AG09309 (cell line): ENCODE data around the gene MACF1.

Experiments
- DNase-seq: peaks from one replicate; pipeline ENCODE4 v3.0.0-alpha.2; 2010; ENCODE audit warnings: low read depth
- H3K4me3 ChIP-seq: 2 replicates; pipeline ENCODE4 v1.5.1; 2011; ENCODE audit warnings: mild to moderate bottlenecking, low read depth, low read length, moderate library complexity; ENCODE audit not compliant: control insufficient read depth
- CTCF ChIP-seq: IDR thresholded peaks from 2 replicates; pipeline ENCODE4 v1.5.1; 2011; ENCODE audit warnings: mild to moderate bottlenecking, low read depth, low read length, inconsistent platforms; ENCODE audit not compliant: insufficient read depth, control insufficient read depth; ENCODE audit errors: missing control alignments

MACF1 gene

DNA sequence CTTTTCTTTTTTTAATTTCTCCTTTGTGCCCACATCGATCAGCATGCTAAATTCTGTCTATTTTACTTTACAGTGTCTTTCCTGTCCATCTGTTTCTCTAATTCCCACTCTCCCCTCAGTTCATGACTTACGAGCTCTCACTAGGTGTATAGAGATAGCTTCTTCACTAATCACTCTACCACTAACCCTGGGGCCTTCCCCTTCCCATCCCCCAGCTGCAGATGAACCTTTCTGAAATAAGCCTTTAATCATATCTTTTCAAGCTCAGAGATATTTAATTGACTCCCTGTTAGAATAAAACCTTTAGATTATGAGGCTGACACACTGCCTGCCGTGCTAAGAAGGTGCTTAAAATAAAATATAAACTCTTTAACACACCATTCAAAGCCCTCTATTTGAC, 220.7 kb downstream of the MACF1 start:
- TF ChIP-seq CTCF, result no peak
- no peak for DNase-seq
- no peak overlapping the region for H3K4me3 ChIP-seq

GRCh38 chr1:39425634-39426033, 221.1 kb downstream of the MACF1 start:
- TF ChIP-seq CTCF, result no peak
- no peak for DNase-seq
- no peak overlapping the region for H3K4me3 ChIP-seq

GRCh38 chr1:39426346-39426745, 221.9 kb downstream of the MACF1 start:
- DNase-seq, result no peak
- no peak for TF ChIP-seq CTCF
- H3K4me3 ChIP-seq, result no peak overlapping the region

GRCh38 chr1:39427374-39427773, 222.9 kb downstream of the MACF1 start:
- no peak for TF ChIP-seq CTCF
- no peak for DNase-seq
- H3K4me3 ChIP-seq, result no peak overlapping the region

- no peak overlapping the region for H3K4me3 ChIP-seq
- no peak for DNase-seq
- no peak for TF ChIP-seq CTCF
Observed at GRCh38 chr1:39427912-39428311, 223.4 kb downstream of the MACF1 start.

GRCh38 chr1:39431927-39432326, 227.4 kb downstream of the MACF1 start:
- DNase-seq, result no peak
- no peak for TF ChIP-seq CTCF
- no peak overlapping the region for H3K4me3 ChIP-seq

DNA sequence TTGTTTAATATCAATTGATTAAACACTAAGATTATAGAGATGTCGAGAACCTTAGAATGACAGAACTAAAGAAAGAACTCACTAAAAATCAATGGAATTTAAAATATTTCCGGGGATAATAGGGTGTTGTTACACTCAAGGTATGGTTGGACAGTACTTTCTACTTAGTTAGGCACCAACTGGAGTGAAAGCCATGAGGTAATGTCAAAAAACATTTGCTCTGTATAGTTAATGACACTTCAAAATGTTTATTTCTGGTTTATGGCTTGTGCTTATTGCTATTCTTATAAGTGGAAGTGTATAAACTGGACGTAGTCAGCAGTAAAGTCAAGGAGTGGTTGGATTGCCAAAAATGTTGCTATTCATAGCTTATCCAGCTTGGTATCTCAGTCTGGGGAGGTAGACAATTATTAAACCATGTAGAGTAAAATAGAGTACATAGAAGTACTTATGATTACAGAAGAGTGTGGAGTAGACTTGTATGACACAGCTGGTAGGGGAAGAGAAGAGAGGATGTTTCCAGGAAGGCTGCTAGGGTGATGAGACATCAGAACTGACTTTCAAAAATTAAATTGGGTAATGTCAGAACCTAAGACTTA, 230.4 kb downstream of the MACF1 start:
- TF ChIP-seq CTCF, result no peak
- no peak overlapping the region for H3K4me3 ChIP-seq
- DNase-seq, result no peak
